Brain microvascular endothelial cell (primary cell): Measurements from ENCODE around the gene WDFY1.

ENCODE experiments used
- DNase-seq: peaks from one replicate; pipeline ENCODE4 v3.0.0-alpha.2; 2020
- H3K27ac ChIP-seq: fragments of 250-450 bp; sonication (Bioruptor Pico); 2 replicates; pipeline ENCODE4 v1.5.1; 2020; ENCODE audit warnings: mild to moderate bottlenecking, moderate library complexity
- H3K27me3 ChIP-seq: fragments of 250-450 bp; sonication (Bioruptor Pico); replicated peaks from 2 replicates; pipeline ENCODE4 v1.5.1; 2020; ENCODE audit warnings: mild to moderate bottlenecking
- H3K36me3 ChIP-seq: fragments of 250-450 bp; sonication (Bioruptor Pico); replicated peaks from 2 replicates; pipeline ENCODE4 v1.5.1; 2020; ENCODE audit warnings: mild to moderate bottlenecking
- H3K4me3 ChIP-seq: 2 replicates; pipeline ENCODE4 v1.5.1; 2011; ENCODE audit warnings: low read depth, mild to moderate bottlenecking, control low read depth, low read length, moderate library complexity
- in situ Hi-C: cut with HindIII; loops from 2 replicates; pipeline ENCODE4 v1.10.0; 2017; ENCODE audit warnings: low sequenced_read_pairs, low pct_ligation_motif_present
- TF ChIP-seq, protein P1 (sequence below): IDR thresholded peaks from 2 replicates; pipeline ENCODE4 v1.5.1; 2011; ENCODE audit warnings: low read depth, mild to moderate bottlenecking, moderate library complexity, low read length, control low read depth, inconsistent platforms; ENCODE audit errors: missing control alignments

WDFY1 gene

DNA sequence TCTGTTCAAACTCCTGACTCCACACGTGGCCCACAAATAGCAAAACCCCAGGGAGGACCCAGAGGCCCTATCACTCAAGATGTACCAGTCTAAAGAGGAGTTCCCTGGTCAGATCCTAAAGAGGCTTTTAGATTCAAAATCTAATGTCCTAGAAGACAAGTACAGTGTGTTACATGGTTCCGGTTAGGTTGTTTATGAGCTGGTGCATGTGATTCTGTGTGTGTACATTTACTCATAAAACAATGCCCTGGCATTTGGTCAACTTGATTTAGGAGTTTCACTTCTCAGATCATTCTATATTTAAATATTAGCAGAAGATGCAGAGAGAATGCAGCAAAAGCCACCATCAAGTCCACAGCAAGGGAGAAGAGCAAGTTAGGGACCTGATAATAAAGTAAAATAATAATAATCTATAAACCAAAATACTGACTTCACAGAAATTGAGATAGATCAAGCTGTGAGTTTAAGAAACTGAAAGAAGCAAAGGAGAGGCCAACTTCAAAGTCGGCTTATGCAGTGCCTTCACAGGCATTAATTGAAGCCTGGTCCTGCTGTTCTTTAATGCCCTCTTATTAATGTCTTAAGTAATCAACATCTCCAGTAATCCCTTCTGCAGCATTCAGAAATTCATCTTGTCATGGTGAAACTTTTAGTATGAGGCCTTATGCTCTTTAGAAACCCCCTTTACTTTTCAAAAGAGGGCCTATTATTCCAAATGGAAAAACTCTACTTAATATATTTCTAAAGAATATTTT, 103.5 kb downstream of the WDFY1 start:
- no peak for DNase-seq
- in situ Hi-C loops, result no loop called here
- Histone ChIP-seq H3K27ac (no peak overlapping the region), H3K4me3 (no peak overlapping the region), H3K36me3 (no peaks in the 10 kb centered on the region), H3K27me3 (no peaks in the 10 kb centered on the region)
- TF ChIP-seq, protein P1, sequence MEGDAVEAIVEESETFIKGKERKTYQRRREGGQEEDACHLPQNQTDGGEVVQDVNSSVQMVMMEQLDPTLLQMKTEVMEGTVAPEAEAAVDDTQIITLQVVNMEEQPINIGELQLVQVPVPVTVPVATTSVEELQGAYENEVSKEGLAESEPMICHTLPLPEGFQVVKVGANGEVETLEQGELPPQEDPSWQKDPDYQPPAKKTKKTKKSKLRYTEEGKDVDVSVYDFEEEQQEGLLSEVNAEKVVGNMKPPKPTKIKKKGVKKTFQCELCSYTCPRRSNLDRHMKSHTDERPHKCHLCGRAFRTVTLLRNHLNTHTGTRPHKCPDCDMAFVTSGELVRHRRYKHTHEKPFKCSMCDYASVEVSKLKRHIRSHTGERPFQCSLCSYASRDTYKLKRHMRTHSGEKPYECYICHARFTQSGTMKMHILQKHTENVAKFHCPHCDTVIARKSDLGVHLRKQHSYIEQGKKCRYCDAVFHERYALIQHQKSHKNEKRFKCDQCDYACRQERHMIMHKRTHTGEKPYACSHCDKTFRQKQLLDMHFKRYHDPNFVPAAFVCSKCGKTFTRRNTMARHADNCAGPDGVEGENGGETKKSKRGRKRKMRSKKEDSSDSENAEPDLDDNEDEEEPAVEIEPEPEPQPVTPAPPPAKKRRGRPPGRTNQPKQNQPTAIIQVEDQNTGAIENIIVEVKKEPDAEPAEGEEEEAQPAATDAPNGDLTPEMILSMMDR, result no peak

DNA sequence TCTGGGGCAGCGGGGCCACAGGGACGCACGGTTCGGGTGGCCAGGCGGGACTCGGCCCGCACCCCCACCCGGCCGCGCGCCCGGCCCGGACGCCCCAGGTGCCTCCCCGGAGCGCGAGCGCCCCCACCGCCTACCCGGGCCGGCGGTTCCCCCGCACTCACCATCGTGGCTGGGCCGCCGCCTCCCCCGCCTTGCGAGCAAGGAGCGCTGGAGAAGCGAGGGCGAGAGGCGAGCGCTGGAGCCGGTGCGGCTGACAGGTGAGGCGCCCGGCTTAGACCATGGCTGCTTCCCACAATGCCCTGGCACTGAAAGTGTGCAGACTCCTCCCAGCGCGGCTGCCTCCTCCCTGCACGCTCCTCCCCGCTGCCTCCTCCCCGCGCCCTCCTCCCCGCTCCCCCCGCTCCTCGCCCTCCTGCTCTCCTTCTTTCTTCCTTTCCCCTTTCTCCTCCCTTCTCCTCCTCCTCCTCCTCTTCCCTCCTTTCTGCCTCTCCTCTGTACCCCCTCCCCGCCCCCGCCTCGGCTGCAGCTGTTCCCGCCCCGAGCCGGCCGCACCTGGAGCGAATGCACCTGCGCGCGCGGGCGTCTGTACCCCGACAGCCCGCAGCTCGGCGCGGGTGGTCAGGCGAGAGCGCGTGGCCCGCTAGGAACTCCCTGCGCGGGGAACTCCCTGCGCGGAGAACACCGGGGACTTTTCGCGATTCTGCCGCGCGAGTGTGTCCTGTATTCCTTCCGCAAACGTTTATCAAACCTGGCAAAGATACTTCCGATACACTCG, 107.7 kb downstream of the WDFY1 start, which contains the start of gene AP1S3:
Gene AP1S3, minus strand, starts transcription at position 296 of the 775 bp plus-strand sequence. Its CDS starts 132 bp downstream, at position 164.
- in situ Hi-C loops, result no loop called here
- no peak within 1 kb of the TSS for H3K27ac ChIP-seq

DNA sequence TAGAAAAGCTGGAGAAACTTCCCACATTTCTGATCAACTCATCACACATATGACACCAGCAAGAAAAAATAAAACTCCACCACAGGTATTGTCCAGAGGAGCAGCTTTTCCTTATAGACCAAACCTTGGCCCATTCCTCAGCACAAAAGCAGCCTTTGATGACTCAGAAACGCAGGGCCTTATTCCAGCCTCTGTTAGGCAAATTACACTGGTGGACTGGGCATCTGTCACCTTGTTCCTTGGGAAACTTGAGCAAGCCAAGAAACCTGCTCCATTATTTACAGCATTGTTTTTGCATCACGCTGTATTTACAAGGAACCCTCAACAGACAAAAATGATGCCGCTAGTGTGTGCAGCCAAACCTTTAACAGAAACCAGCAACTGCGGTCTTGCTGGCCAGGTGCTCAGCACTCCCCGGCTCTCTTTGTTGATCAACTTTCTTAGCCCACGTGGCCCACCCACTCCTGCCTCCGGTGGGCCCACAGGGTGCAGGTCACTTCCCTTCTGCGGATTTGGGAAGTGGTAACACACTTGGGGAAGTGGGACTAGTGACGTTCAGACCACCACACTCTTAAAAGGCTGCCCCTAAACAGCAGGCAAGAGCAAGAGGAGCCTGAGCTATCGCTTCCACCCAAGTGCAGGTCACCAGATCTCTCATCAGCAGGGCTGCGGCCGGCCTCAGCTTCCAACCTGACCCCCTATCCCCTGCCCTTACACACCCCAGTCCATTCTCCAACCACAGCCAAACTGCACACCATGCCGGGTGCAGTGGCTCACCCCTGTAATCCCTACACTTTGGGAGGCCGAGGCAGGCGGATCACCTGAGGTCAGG, 109.2 kb downstream of the WDFY1 start:
- TF ChIP-seq, protein P1, result no peak
- Histone ChIP-seq H3K36me3 (no peaks in the 10 kb centered on the region), H3K27ac (no peak overlapping the region), H3K27me3 (no peaks in the 10 kb centered on the region), H3K4me3 (no peak overlapping the region)
- in situ Hi-C loops, result no loop called here
- no peak for DNase-seq

More for the DNA sequence above, 107.7 kb downstream of the WDFY1 start, which contains the start of gene AP1S3:
- Histone ChIP-seq H3K4me3 (peak within 1 kb of the TSS; percentile 67), H3K36me3 (no peaks in the 10 kb centered on the region), H3K27me3 (no peaks in the 10 kb centered on the region)
- DNase-seq, result peak; percentile 41
- TF ChIP-seq, protein P1, result no peak

DNA sequence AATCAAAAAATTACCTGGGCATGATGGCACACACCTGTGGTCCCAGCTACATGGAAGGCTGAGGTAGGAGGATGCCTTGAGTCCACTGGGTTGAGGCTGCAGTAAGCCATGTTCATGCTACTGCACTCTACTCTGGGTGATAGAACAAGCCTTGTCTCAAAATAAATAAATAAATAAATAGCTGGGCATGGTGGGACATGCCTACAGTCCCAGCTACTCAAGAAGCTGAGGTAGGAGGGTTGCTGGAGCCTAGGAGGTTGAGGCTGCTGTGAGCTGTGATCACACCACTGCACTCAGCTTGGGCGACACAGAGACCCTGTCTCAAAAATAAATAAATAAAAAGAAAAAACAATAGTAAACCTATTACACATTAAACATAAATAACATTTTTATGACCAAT, 110.7 kb downstream of the WDFY1 start:
- H3K36me3 ChIP-seq, result no peaks in the 10 kb centered on the region
- no peak overlapping the region for H3K4me3 ChIP-seq
- in situ Hi-C loops, result no loop called here
- no peak overlapping the region for H3K27ac ChIP-seq
- TF ChIP-seq, protein P1, result no peak
- no peak for DNase-seq
- no peaks in the 10 kb centered on the region for H3K27me3 ChIP-seq

DNA sequence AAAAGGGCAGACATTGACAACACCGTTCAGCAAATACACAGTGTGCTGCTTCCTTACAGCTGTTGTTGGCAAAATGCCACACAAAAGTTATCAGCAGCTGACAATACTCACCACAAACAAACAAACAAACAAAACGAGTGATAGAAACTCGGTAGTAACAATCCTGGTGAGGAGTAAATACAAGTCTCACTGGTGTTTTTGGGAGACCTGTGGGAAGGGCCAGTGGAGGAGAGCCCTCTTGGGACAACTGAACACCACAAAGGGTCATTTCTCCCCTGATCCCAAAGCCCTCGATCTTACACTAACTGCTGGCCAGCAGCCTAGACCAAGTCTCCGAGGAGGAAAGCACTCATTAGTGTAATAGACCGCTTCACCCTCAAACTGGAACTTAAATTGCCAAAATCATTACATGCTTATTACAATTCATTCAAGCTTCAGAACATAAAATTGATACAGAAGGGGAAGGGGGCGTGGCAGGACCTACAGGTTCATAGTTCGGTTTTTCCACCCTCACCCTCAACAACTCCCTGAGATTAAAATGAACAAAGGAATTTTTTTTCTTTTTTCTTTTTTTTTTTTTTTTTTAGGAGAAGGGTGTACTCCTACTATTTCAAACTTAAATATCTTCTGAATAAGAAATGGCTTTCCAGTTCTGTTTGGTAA, 112.8 kb downstream of the WDFY1 start:
- Histone ChIP-seq H3K36me3 (no peaks in the 10 kb centered on the region), H3K4me3 (no peak overlapping the region), H3K27ac (no peak overlapping the region), H3K27me3 (no peaks in the 10 kb centered on the region)
- in situ Hi-C loops, result no loop called here
- no peak for DNase-seq
- TF ChIP-seq, protein P1, result no peak
